NCI-H460 (cell line): Measurements from ENCODE around the gene SLC26A8. TPM values are rescaled to one million over a fixed set of nuclear protein-coding genes. Genes with fewer than 3 reads are reported as not detected.
"Not testable (repeated sequence)": the region's sequence is repeated elsewhere in the genome, so short reads cannot be mapped to it uniquely, and the experiment has no call there.

Source experiments
- DNase-seq: peaks from one replicate; pipeline ENCODE4 v3.0.0-alpha.2; 2016; ENCODE audit warnings: low read depth; ENCODE audit errors: extremely low read depth
- total RNA-seq: library from RNA; depleted of rRNA; stranded (reverse); fragments of >200 nt; shearing (Covaris generic); gene quantifications from 2 replicates; pipeline ENCODE4 v1.2.3, GENCODE V29; 2014

Gene SLC26A8
- total RNA-seq, 1 experiment from 2014 or later = not detected

- DNase-seq = no peak
These were observed 105.2 kb downstream of the SLC26A8 start for GRCh38 chr6:35919085-35919826.

GRCh38 chr6:35916893-35917292 is 107.5 kb downstream of the SLC26A8 start:
- DNase-seq = not testable (repeated sequence)

GRCh38 chr6:35916056-35916455 is 108.4 kb downstream of the SLC26A8 start:
- DNase-seq = no peak

DNA sequence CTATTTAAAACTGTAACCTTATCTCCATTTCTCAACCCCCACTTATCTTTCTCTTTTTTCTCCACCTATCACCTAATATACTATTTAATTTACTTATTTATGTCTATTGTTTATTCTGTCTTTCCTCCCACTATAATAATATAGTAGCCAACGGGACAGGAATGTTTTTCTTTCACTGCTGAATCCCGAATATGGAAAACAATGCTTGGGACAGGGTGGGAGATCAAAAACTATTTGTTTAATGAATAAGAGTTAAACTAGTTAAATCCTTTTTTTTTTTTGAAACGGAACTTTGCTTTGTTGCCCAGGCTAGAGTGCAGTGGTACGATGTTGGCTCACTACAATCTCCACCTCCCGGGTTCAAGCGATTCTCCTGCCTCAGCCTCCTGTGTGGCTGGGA is 109.9 kb downstream of the SLC26A8 start:
- no peak for DNase-seq

DNA sequence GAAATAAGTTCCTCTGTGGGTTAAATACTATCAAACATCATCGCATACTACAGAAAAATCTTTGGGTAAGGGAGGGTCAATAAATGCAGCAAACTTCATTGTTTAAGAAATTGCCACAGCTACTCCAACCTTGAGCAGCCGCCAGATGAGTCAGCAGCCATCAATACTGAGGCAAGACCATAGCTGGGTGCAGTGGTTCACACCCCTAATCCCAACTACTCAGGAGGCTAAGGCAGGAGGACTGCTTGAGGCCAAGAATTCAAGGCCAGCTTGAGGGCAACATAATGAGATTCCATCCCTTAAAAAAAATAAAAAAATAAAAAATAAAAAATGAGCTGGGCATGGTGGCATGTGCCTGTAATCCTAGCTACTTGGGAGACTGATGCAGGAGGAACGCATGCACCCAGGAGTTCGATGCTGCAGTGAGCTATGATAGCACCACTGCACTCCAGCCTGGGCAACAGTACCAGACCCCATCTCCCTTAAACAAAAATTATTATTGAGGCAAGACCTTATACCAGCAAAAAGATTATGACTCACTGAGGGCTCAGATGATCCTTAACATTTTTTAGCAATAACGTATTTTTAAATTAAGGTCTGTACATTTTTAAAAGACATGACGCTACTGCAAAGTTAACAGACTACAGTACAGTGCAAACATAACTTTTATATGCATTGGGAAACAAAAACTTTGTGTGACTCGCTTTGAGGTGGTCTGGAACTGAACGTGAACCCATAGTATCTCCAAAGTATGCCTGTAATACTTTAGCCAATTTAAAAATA is 112.4 kb downstream of the SLC26A8 start:
- no peak for DNase-seq

- not testable (repeated sequence) for DNase-seq
These were observed 114.9 kb downstream of the SLC26A8 start for GRCh38 chr6:35909571-35909970.

GRCh38 chr6:35908753-35909401 is 115.6 kb downstream of the SLC26A8 start:
- not testable (repeated sequence) for DNase-seq

- no peak for DNase-seq
These were observed 116.7 kb downstream of the SLC26A8 start for GRCh38 chr6:35907750-35908149.

DNA sequence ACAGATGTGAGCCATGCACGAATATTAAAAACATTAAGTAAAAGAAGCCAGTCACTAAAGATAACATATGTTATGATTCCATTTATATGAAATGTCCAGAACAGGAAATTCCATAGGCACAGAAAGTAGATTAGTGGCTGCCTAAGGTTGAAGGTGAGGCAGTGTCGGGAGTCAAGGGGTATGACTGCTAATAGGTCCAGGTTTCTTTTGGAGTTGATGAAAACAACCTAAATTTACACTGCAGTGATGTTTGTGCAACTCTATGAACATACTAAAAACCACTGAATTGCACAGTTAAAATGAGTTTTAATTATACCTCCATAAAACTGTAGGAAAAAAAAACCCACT is 118.0 kb downstream of the SLC26A8 start:
- no peak for DNase-seq

- no peak for DNase-seq
These were observed 118.5 kb downstream of the SLC26A8 start for GRCh38 chr6:35905841-35906498.

- DNase-seq = no peak
These were observed 119.2 kb downstream of the SLC26A8 start for GRCh38 chr6:35905141-35905785.

DNA sequence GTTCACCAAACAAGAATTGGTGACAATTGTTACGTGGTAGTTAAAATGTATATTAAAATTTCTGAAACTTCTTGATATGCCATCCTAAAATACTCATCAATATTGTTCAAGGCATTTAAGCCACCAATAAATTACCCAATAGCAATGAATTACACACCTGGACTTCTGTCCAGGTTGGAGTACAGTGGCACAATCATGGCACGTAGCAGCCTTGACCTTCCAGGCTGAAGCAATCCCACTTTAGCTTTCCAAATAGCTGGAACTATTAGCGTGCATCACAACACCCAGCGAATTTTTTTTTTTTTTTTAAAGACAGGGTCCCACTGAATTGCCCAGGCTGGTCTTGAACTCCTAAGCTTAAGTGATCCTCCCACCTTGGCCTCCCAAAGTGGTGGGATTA is 120.8 kb downstream of the SLC26A8 start:
- no peak for DNase-seq

GRCh38 chr6:35900448-35900847 is 124.0 kb downstream of the SLC26A8 start:
- DNase-seq = no peak

GRCh38 chr6:35898003-35898402 is 126.4 kb downstream of the SLC26A8 start:
- no peak for DNase-seq

- no peak for DNase-seq
These were observed 127.0 kb downstream of the SLC26A8 start for GRCh38 chr6:35897486-35897885.

DNA sequence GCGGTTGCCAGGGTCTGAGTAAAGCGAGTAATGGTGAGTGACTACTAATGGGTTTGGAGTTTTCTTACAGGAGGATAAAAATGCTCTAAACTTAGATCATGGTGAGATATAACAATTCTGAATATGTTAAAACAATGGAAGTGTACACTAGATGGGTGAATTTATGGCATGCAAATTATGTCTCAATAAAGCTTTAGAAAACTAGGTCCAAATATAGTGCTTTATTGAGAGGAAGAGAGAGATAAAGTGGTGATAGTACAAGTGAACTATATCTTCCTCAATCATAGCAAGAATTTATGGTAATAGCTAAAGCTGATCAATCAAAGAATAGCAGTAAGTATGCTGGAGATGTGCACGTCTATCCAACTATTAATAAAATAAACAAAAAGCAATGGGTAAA is 127.4 kb downstream of the SLC26A8 start:
- DNase-seq = no peak

GRCh38 chr6:35896228-35896627 is 128.2 kb downstream of the SLC26A8 start:
- DNase-seq = no peak

DNA sequence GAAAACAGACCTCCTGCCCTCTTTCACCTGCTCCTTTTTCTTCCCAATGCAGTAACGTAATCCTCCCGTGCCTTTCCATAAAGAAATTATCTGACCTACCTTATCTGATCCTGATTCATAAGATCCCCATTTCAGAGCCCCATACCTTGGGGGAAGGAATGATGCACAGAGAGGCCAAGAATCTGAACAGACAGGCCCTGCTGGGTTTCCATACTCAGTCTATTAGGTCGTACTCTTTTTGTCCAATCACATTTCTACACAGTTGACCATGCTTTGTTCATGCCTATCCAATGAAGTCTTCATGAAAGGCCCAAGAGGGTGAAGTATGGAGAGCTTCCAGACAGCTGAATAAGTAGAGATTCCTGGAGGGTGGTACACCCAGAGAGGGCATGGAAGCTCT is 128.9 kb downstream of the SLC26A8 start:
- no peak for DNase-seq

DNA sequence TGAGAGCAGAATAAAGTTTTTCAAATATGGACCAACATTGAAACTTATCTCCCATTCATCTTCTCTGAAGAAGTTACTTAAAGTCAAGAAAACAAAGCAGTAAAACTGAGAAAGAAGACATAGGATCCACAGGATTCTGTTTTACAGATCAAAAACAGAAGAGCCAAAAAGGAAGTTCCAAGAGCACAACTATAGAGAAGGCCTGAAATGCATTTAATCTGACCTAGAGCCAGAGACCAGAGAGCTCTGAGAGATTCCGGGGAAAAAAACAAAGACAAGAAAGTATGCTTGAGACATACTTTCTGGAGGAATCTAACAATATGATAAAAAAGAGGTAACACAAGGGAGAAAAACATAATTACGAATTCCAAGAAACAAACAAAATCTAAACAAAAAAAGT is 129.7 kb downstream of the SLC26A8 start:
- DNase-seq = no peak
